ENCODE measurements around the gene MAP7. TPM values are rescaled to one million over a fixed set of nuclear protein-coding genes. Genes with fewer than 3 reads are reported as not detected.

Gene MAP7
- total and polyA plus RNA-seq, 9 of the 15 experiments (the other 6 are each of a cell fraction or from before 2014, with no cell fraction given), result 0.76 to 7.7 (median 3.9) TPM

GRCh38 chr6:136319732-136320131, 230.5 kb downstream of the MAP7 start:
- no peak overlapping the region for H3K27ac ChIP-seq (ENCODE audit: extremely low read depth, low read depth, low read length)
- ChIA-PET POLR2A (interaction anchor here (2.3 kb wide), 1 partner anchor 30 kb away, joined by 12 read pairs; the partner anchor contains the start of gene BCLAF1), CTCF (ENCODE audit: low intra/inter-chr PET ratio) (interaction anchor here (0.6 kb wide), 2 partner anchors 382 to 1205 kb away, joined by 3 to 5 read pairs; no protein-coding TSS in a partner anchor)
- H3K27me3 ChIP-seq (ENCODE audit: control insufficient read depth in 2 of 2, insufficient read depth in 2 of 2, low read length in 2 of 2), result peaks cover 7% of the 10 kb centered on the region in 2 experiments; a peak in 4 of 5 replicates
- no peak overlapping the region for H3K9ac ChIP-seq (ENCODE audit: insufficient read depth in 1 of 2, low read depth in 2 of 2, low read length in 2 of 2)
- in situ Hi-C loops (cut with MboI) (no loop called here), intact Hi-C loops (cut with micrococcal nuclease) (loop anchor here (5.0 to 10.0 kb wide), 5 partner anchors 117 to 815 kb away; no protein-coding TSS in a partner anchor)
- no peaks in the 10 kb centered on the region for H4K20me1 ChIP-seq (replicated peaks; ENCODE audit: control insufficient read depth, insufficient read depth, low read length)
- H3K4me2 ChIP-seq (ENCODE audit: insufficient read depth, low read length), result no peak overlapping the region
- H2AFZ ChIP-seq (ENCODE audit: low read depth, low read length), result no peak overlapping the region
- no peaks in the 10 kb centered on the region for H3K36me3 ChIP-seq (ENCODE audit: control insufficient read depth, insufficient read depth, low read length)
- FAIRE-seq, result no peak
- ATAC-seq, result no peak
- TF ChIP-seq RFX5 (IDR thresholded peaks at IDR 0.05; ENCODE audit: low read depth, low read length), result peak; percentile 91
- no peak for TF ChIP-seq HDAC8 (tag; IDR thresholded peaks at IDR 0.05)
- no peak for TF ChIP-seq ZNF311 (CRISPR knock-in tag; IDR thresholded peaks at IDR 0.05)
- no peak for TF ChIP-seq ATF1 (CRISPR knock-in tag; IDR thresholded peaks at IDR 0.05)
- peak; percentile 23; the same call in 1 of the 2 replicates for TF ChIP-seq ATF1 (tag; IDR thresholded peaks at IDR 0.05)
- TF ChIP-seq CC2D1A (IDR thresholded peaks at IDR 0.05), result no peak
- H3K9me1 ChIP-seq (ENCODE audit: control insufficient read depth, insufficient read depth, low read length), result no peaks in the 10 kb centered on the region
- no peak overlapping the region for H3K4me3 ChIP-seq
- H3K4me1 ChIP-seq (replicated peaks in 1 of 2; ENCODE audit: control insufficient read depth in 2 of 2, insufficient read depth in 2 of 2, low read length in 2 of 2), result no peaks in the 10 kb centered on the region
- no peaks in the 10 kb centered on the region for H3K79me2 ChIP-seq (ENCODE audit: control insufficient read depth, insufficient read depth, low read length)
- BruUV-seq (replicated peaks), result no TSS peak
- no peaks in the 10 kb centered on the region for H3K9me3 ChIP-seq (replicated peaks; ENCODE audit: control insufficient read depth, insufficient read depth, low read depth, low read length)
- DNase-seq (ENCODE audit: extremely low read depth in 1 of 4, low spot score in 3 of 4), result no peak

- no peaks in the 10 kb centered on the region for H3K9me1 ChIP-seq (ENCODE audit: control insufficient read depth, insufficient read depth, low read length)
- in situ Hi-C loops (cut with MboI) (no loop called here), intact Hi-C loops (cut with micrococcal nuclease) (loop anchor here (5.0 to 10.0 kb wide), 5 partner anchors 116 to 814 kb away; no protein-coding TSS in a partner anchor)
- FAIRE-seq (no peak), ATAC-seq (no peak), DNase-seq (ENCODE audit: extremely low read depth in 1 of 4, low spot score in 3 of 4) (no peak)
- ChIA-PET CTCF (ENCODE audit: low intra/inter-chr PET ratio) (no interaction called here), POLR2A (interaction anchor here (0.7 to 2.9 kb wide), 3 partner anchors 15 to 31 kb away, joined by 3 to 12 read pairs (median 9); partner anchors contain the start of gene BCLAF1)
- WGBS (ENCODE audit: insufficient coverage, low coverage, missing lambda C conversion rate), result 7% methylated on average over 4 of the region's 4 CpGs
- H3K9me3 ChIP-seq (replicated peaks; ENCODE audit: control insufficient read depth, insufficient read depth, low read depth, low read length), result no peaks in the 10 kb centered on the region
- no peak overlapping the region for H2AFZ ChIP-seq (ENCODE audit: low read depth, low read length)
- H3K27me3 ChIP-seq (ENCODE audit: control insufficient read depth in 2 of 2, insufficient read depth in 2 of 2, low read length in 2 of 2), result peaks cover 0 to 5% of the 10 kb centered on the region in 2 experiments; a peak in 3 of 5 replicates
- H3K9ac ChIP-seq (ENCODE audit: insufficient read depth in 1 of 2, low read depth in 2 of 2, low read length in 2 of 2), result no peak overlapping the region
- no TSS peak for BruUV-seq (replicated peaks)
- H3K27ac ChIP-seq (ENCODE audit: extremely low read depth, low read depth, low read length), result no peak overlapping the region
- H3K36me3 ChIP-seq (ENCODE audit: control insufficient read depth, insufficient read depth, low read length), result no peaks in the 10 kb centered on the region
- H4K20me1 ChIP-seq (replicated peaks; ENCODE audit: control insufficient read depth, insufficient read depth, low read length), result no peaks in the 10 kb centered on the region
- H3K4me2 ChIP-seq (ENCODE audit: insufficient read depth, low read length), result no peak overlapping the region
- no peaks in the 10 kb centered on the region for H3K79me2 ChIP-seq (ENCODE audit: control insufficient read depth, insufficient read depth, low read length)
- H3K4me1 ChIP-seq (replicated peaks in 1 of 2; ENCODE audit: control insufficient read depth in 2 of 2, insufficient read depth in 2 of 2, low read length in 2 of 2), result no peaks in the 10 kb centered on the region
- no peak overlapping the region for H3K4me3 ChIP-seq
- TF ChIP-seq, protein P1, sequence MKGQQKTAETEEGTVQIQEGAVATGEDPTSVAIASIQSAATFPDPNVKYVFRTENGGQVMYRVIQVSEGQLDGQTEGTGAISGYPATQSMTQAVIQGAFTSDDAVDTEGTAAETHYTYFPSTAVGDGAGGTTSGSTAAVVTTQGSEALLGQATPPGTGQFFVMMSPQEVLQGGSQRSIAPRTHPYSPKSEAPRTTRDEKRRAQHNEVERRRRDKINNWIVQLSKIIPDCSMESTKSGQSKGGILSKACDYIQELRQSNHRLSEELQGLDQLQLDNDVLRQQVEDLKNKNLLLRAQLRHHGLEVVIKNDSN (CRISPR knock-in tag; IDR thresholded peaks at IDR 0.05), result no peak
- TF ChIP-seq SRSF7 (optimal IDR thresholded peaks at IDR 0.05; ENCODE audit: low read depth, low read length) (no peak), ZBTB7A (IDR thresholded peaks at IDR 0.05; ENCODE audit: borderline replicate concordance, control insufficient read depth, low read depth, low read length) (no peak), POLR3G (IDR thresholded peaks at IDR 0.05; ENCODE audit: extremely low read depth, insufficient read length, insufficient replicate concordance) (no peak), CBX2 (IDR thresholded peaks at IDR 0.05; ENCODE audit: insufficient read depth, low read length, poor library complexity, severe bottlenecking) (peak; percentile 3), NFE2L1 (tag; IDR thresholded peaks at IDR 0.05; ENCODE audit: borderline replicate concordance, low read depth) (no peak)
Measured at GRCh38 chr6:136318676-136319075, 231.5 kb downstream of the MAP7 start.
